Activated CD8-positive, alpha-beta memory T cell treated with anti-CD3 and anti-CD28 coated beads for 48 hours (primary cell): ENCODE data around the gene WDCP.
"Not testable (repeated sequence)": the region's sequence is repeated elsewhere in the genome, so short reads cannot be mapped to it uniquely, and the experiment has no call there.

ENCODE experiments used
- DNase-seq, 3 experiments: peaks; one replicate each; pipeline ENCODE4 v3.0.0-alpha.2; 2020; ENCODE audit warnings: low read depth in 2 of 3, low spot score in 2 of 3

WDCP gene, protein sequence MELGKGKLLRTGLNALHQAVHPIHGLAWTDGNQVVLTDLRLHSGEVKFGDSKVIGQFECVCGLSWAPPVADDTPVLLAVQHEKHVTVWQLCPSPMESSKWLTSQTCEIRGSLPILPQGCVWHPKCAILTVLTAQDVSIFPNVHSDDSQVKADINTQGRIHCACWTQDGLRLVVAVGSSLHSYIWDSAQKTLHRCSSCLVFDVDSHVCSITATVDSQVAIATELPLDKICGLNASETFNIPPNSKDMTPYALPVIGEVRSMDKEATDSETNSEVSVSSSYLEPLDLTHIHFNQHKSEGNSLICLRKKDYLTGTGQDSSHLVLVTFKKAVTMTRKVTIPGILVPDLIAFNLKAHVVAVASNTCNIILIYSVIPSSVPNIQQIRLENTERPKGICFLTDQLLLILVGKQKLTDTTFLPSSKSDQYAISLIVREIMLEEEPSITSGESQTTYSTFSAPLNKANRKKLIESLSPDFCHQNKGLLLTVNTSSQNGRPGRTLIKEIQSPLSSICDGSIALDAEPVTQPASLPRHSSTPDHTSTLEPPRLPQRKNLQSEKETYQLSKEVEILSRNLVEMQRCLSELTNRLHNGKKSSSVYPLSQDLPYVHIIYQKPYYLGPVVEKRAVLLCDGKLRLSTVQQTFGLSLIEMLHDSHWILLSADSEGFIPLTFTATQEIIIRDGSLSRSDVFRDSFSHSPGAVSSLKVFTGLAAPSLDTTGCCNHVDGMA

GRCh38 chr2:24046930-24047702, at the start of gene WDCP:
TSS of gene WDCP (minus strand) at chr2:24047391. CDS start at chr2:24039494, 7,897 bp downstream.
- peak; percentile 77 to 84 (median 80) for DNase-seq

DNA sequence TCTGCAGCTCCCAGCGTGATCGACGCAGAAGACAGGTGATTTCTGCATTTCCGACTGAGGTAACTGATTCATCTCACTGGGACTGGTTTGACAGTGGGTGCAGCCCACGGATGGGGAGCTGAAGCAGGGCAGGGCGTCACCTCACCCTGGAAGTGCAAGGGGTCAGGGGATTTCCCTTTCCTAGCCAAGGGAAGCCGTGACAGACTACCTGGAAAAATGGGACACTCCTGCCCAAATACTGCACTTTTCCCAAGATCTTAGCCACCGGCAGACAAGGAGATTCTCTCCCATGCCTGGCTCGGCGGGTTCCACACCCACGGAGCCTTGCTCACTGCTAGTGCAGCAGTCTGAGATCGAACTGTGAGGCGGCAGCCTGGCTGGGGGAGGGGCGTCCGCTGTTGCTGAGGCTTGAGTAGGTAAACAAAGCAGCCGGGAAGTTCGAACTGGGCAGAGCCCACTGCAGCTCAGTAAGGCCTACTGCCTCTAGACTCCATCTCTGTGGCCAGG, 48.0 kb upstream of the WDCP start:
- not testable (repeated sequence) for DNase-seq

DNA sequence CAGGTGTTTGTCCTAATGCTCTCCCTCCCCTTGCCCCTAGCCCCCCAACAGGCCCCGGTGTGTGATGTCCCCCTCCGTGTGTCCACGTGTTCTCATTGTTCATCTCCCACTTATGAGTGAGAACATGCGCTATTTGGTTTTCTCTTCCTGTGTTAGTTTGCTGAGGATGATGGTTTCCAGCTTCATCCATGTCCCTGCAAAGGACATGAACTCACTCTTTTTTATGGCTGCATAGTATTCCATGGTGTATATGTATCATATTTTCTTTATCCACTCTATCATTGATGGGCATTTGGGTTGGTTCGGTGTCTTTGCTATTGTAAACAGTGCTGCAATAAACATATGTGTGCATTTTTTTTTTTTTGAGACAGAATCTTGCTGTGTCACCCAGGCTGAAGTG, 46.1 kb upstream of the WDCP start:
- not testable (repeated sequence) for DNase-seq

DNA sequence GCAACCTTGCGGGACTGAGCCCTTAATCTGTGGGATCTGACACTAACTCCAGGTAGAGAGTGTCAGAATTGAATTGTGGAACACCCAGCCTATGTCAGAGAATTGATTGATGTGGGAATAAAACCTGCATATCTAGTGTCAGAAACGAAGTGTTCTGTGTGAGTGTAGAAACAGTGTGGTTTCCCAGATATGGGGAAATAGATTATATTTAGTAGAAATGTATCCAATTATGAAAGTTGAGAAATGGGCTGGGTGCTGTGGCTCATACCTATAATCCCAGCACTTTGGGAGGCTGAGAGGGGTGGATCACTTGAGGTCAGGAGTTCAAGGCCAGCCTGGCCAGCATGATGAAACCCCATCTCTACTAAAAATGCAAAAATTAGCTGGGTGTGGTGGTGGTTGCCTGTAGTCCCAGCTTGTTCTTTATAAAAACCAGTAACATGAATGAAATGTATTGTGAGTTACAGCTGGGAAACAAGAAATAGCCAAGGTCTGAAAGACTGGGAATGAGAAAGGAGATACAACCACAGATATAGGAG, 41.7 kb upstream of the WDCP start:
- no peak for DNase-seq

GRCh38 chr2:24087032-24087431, 39.8 kb upstream of the WDCP start:
- no peak for DNase-seq

DNA sequence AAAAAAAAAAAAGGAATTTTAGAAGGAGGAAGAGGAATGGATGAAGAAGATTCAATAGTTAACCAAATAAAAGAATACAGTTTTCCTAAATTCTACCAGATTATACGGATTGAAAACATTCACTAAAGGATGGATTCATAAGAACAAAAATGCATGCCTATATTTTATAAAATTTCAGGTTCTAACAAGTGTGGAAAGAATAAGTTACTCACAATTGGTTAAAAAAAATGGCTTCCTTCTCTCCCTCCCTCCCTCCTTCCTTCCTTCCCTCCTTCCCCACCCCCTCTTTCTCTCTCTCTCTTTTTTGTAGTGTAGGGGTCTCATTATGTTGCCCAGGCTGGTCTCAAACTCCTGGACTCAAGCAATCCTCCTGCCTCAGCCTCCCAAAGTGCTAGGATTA, 39.0 kb upstream of the WDCP start:
- no peak for DNase-seq

DNA sequence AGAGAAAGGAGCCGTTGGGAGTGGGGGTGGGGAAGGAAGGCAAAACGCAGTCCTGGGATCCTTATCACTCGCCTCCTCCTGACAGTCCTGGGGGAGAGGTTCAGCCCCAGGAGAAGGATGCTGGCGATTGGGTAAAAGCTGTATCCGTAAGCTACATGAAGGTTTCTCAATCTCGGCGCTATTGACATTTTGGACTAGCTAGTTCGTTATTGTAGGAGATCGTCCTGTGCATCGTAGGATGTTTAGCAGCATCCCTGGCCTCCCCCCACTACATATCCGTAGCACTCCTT, 38.0 kb upstream of the WDCP start:
- DNase-seq = no peak

GRCh38 chr2:24084386-24085199, 37.4 kb upstream of the WDCP start, which contains the start of gene TP53I3:
TSS of gene TP53I3 (minus strand) at chr2:24084834. CDS start at chr2:24084326, 508 bp downstream.
- DNase-seq = peak; percentile 70 to 81 (median 74)

DNA sequence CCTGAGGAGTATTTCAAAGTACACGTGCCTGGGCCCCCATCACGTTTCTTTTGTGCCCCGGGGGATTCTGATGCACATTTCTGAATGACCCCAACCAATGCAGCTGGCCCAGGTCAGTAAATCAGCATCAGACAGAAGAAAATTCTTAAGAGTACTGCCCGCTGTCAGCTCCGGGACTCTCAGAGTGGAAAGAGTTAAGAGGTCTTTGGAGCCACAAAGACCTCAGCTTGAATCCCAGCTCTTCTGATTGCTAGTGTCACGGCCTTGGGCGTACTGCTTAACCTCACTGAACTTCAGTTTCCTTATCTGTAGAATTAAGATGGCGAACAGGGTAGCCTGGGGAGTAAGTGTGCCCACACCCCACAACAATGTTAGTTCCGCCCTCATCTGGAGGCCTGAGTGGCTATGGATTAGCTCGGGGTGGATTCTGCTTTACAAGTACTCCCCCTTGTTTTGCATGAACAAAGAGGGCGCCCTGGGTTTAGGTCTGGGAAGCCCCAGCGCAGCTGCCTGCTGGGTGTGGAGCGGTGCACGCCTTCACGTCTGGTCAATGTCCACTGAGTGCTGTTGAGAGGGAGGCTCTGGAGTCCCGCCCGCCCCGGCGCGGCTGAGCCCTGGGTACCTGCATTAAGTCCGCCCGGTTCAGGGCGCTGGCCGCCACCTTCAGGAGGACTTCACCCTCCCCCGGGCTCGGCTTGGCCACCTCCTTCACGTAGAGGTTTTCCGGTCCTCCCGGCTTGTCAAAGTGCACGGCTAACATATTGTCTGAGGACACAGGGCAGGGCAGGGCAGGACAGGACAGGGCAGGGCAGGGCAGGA, 36.6 kb upstream of the WDCP start:
- DNase-seq = peak in 1 of 3 experiments; percentile 16

GRCh38 chr2:24082787-24083566, 35.8 kb upstream of the WDCP start:
- no peak for DNase-seq

GRCh38 chr2:24080701-24081100, 33.5 kb upstream of the WDCP start:
- no peak for DNase-seq

GRCh38 chr2:24077879-24078278, 30.7 kb upstream of the WDCP start:
- no peak for DNase-seq

- DNase-seq = no peak
Measured at GRCh38 chr2:24077535-24077877, 30.3 kb upstream of the WDCP start.

DNA sequence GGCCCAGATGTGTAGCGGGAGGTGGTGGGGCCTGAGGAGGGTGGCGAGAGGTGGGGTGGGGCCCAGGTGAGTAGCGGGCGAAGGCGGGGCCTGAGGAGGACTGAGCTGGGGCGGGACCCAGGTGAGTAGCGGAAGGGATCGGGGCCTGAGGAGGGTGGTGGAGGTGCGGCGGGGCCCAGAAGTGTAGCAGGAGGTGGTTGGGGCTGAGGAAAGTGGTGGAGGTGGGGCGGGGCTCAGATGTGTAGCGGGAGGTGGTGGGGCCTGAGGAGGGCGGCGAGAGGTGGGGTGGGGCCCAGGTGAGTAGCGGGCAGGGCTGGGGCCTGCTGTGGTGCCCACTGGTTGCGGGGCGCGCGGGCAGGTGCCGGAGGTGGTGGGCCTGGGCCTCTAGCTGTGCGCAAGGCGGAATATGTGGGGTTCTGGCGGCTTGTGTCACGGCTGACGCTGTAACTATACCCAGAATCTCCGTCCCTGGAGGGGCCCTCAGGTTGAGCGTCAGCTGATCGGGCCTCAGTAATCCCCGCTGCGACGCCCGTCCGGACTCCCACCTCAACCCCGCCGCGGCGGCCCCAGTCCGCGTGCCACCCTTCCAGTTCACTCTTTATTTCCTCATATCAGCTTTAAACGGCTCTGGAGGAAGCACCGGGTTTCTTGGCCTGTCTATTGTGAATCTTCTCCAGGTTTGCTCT, 29.8 kb upstream of the WDCP start:
- DNase-seq = peak in 1 of 3 experiments; percentile 21

- DNase-seq = peak; percentile 95 to 98 (median 96)
Measured at GRCh38 chr2:24075915-24076848, 29.0 kb upstream of the WDCP start, which contains the start of gene SF3B6. TSS of gene SF3B6 (minus strand) at chr2:24076326. CDS start at chr2:24076229, 97 bp downstream.

GRCh38 chr2:24075259-24075658, 28.1 kb upstream of the WDCP start:
- DNase-seq = no peak

DNA sequence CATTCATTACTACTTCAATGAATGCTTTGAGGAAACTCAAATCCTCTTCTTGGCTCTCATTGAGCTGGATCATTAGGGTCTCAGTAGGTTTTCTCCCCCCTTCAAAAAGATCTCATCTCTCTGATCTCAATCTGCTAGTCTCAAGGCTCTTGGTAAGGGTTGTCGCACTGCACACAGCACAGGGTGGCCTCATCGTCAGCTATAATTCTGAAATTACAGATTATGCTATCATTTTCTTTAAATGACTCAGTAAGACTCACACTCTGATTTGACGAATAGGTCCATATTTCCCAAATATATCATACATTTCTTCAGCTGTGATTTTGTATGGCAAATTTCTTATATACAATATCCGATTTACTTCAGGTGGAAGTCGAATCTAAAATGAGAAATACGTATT, 26.6 kb upstream of the WDCP start:
- no peak for DNase-seq
